Body of pancreas (tissue), 4 donors: ENCODE measurements around the gene ALG14.

Experiments
- CTCF ChIP-seq, 7 experiments: fragments of 450-650 bp in 4 of 7; fragments of 200-600 bp in 3 of 7; sonication (generic) in 3 of 7; IDR thresholded peaks; one replicate each; pipeline ENCODE4 v1.5.1; 2016 to 2019; ENCODE audit warnings: antibody characterized with exemption in 7 of 7
- POLR2A ChIP-seq, 3 donors: fragments of 450-650 bp; IDR thresholded peaks; one replicate each; pipeline ENCODE4 v1.6.1; 2016; ENCODE audit warnings: antibody characterized with exemption in 3 of 3, mild to moderate bottlenecking in 2 of 3

- TF ChIP-seq CTCF (IDR thresholded peaks at IDR 0.05) (no peak), POLR2A (IDR thresholded peaks at IDR 0.05) (no peak)
Observed at GRCh38 chr1:95094923-95095322, 22.2 kb upstream of the ALG14 start.
